ENCODE results near the gene MBP. TPM values are rescaled to one million over a fixed set of nuclear protein-coding genes. Genes with fewer than 3 reads are reported as not detected.
"Not testable (repeated sequence)": the region's sequence is repeated elsewhere in the genome, so short reads cannot be mapped to it uniquely, and the experiment has no call there.

MBP gene
- total RNA-seq, 1 experiment from 2014 or later, result under 0.01 TPM

GRCh38 chr18:76990343-76991020, 142.1 kb downstream of the MBP start:
- not testable (repeated sequence) for DNase-seq (ENCODE audit: low read depth)

GRCh38 chr18:76989647-76990190, 142.9 kb downstream of the MBP start:
- DNase-seq (ENCODE audit: low read depth), result no peak

DNA sequence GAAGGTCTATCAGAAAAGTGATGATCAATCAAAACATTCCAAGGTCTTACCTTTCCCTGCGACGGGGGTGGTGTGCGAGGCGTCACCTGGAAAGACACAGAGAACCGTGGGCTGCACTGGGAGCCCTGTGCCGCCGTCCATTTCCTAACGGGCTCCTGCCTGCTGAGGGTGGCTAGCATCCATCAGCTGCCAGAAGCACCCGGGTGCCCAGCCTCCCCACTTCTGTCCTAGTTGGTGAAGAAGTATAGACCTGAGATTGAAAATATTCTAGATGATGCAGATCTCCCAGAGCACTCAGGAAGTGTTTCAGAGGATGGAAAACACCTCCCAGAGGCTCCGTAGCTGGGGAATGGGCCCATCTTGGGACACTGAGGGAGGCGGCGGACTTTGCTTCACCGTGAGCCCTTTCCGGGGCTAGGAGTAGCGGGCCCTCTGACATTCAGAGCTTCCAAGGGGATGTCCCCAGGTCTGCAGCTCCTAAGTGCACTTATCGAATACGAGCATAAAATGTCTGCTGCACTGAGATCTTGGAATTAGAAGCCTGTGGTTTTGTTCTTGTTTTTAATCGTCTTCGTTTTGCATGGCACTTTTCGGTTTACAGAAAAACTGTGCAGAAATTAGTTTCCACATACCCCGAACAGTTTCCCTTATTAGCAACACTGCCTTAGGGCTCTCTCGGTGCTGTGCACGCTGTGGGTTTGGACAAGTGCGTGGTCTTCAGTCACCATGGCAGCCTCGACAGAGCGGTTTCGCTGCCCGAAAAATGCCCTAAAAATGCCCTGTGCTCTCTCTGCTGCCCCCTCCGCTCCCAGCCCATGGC, 143.5 kb downstream of the MBP start:
- no peak for DNase-seq (ENCODE audit: low read depth)

DNA sequence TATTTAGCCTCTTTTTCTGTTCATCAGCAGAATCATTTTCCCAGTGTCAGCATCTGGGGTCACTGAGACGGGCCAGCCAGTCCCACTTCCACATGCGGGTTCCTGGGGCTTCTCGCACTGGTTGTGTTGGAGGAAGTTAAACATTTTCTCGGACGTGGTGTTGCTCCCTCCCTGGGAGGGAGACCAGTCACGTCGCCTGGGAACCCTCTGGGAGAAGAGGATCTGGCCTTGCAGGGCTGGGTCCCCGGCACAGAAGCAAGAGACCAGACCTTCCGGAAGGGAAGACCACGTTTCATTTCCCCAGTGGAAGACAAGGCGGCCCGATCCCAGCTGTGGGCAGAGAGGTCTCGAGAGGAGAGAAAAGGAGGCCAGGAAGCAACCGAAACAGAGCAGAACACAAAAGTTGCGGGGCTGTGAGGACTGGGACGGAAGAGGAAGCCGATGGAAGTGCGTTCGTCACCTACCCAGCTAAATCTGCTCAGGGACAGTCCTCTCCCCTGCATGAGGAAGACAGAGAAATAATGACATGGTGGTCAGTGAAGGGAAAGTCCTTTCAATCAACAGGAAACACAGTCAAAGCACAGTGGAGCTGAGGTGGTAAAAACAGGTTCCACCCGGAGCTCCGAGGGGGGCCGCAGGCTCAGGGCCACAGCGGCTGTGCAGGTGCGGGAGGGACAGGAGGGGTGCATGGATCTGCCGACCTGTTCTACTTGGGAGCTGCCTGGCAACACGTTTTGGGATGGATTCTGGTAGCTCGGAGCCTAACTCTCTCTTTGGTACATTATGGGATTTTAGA, 144.4 kb downstream of the MBP start:
- DNase-seq (ENCODE audit: low read depth), result no peak

- no peak for DNase-seq (ENCODE audit: low read depth)
Observed at GRCh38 chr18:76986406-76986805, 146.2 kb downstream of the MBP start.

- DNase-seq (ENCODE audit: low read depth), result no peak
Observed at GRCh38 chr18:76985951-76986236, 146.7 kb downstream of the MBP start.

- DNase-seq (ENCODE audit: low read depth), result no peak
Observed at GRCh38 chr18:76985156-76985950, 147.2 kb downstream of the MBP start.

- DNase-seq (ENCODE audit: low read depth), result no peak
Observed at GRCh38 chr18:76984193-76985155, 148.1 kb downstream of the MBP start.

DNA sequence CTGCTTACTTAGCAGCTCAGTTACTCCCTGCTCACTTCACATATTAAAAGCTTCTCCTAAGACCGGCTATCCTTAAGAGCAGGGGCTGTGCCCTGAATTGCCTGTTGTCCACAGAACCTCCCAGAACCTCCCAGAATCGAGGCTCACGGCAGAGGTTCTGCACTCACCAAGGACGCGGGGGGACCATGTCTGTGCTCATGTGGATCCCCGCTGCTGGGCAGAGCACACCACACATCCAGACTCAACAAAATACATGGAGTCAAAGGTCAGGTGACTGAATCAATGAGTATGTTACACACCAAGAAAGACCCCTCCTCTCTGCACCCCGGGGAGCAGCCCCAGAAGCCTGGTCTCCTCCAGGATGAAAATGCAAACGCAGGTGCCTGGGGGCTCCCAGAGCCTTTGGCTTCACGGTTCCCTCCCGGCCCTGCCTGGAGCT, 149.0 kb downstream of the MBP start:
- no peak for DNase-seq (ENCODE audit: low read depth)

GRCh38 chr18:76982841-76983583, 149.6 kb downstream of the MBP start:
- peak; percentile 52 for DNase-seq (ENCODE audit: low read depth)

DNA sequence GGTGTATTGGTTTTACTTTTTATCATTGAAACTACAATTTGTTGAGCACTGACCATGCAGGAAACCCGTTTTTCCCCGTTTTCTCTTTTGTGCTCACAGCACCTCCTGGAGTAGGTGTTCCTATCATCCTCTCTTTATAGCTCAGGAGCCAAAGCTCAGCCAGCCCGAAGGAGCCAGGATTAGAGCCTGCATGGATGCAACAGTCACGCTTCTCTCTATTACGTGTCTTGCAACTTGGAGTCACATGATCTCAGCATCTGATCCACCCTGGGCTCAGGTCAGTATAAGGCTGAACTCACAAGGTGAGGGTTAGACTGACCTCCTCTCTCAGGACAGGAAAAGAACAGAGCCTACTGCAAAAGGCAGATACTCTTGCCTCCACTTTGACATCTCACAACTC, 150.5 kb downstream of the MBP start:
- DNase-seq (ENCODE audit: low read depth), result no peak

GRCh38 chr18:76981396-76981968, 151.1 kb downstream of the MBP start:
- DNase-seq (ENCODE audit: low read depth), result no peak

GRCh38 chr18:76980663-76981395, 151.8 kb downstream of the MBP start:
- DNase-seq (ENCODE audit: low read depth), result no peak

- no peak for DNase-seq (ENCODE audit: low read depth)
Observed at GRCh38 chr18:76979906-76980305, 152.7 kb downstream of the MBP start.

DNA sequence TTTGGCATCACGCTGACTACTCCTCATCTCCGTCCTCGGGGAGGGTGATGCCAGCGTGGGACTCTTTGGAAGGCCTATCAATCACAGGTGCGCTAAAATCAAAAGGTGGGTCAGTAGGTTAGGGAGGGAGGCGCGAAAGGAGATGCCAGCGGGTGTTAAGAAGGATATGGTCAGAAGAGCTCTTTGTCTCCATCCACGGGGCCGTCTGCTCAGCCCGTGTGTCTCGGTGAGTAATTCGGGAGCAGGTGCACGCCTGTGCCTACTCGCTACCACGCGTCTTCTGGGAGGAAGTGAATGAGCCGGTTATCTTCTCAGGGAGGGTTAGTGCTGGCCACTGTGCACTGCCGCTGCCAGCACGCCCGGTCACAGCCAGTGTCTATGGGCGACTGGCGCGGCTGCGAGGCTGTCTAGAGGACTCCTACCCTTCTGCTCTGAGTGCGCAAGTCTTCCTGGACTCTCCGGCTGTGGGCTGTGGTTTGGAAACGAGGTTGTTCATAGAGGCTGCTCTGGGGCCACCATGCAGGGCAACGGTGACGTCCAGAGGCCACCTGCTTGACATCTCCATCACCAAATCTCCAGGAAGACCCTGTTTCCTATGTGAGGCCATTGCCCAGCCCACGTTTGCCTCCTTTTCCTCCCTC, 153.4 kb downstream of the MBP start:
- no peak for DNase-seq (ENCODE audit: low read depth)

GRCh38 chr18:76978616-76979015, 154.0 kb downstream of the MBP start:
- no peak for DNase-seq (ENCODE audit: low read depth)

DNA sequence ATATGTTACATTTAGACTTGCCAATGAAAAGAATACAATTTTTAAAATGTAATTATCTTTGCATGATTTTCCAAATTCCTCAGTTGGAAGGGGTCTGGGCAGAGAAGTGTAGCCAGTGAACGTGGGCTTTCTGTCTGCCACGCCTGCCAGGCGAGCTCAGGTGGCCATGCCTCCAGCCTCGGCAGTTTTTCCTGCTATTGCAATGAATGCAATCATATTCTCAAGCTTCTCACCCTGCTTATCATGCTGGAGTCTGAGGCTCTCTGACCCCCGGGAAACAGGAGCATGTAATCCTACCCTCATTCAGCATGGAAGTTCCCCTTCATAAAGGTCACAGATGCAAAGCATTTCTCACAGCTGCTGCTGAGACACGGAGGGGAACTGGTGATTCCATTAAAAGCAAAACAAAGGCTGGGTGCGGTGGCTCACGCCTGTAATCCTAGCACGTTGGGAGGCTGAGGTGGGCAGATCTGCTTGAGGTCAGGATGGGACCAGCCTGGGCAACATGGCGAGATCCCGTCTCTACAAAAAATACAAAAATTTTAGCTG, 154.8 kb downstream of the MBP start:
- no peak for DNase-seq (ENCODE audit: low read depth)
